ENCODE results near the gene VWA3B.

GRCh38 chr2:98350411-98350810, 263.4 kb downstream of the VWA3B start:
- TF ChIP-seq, protein P1, sequence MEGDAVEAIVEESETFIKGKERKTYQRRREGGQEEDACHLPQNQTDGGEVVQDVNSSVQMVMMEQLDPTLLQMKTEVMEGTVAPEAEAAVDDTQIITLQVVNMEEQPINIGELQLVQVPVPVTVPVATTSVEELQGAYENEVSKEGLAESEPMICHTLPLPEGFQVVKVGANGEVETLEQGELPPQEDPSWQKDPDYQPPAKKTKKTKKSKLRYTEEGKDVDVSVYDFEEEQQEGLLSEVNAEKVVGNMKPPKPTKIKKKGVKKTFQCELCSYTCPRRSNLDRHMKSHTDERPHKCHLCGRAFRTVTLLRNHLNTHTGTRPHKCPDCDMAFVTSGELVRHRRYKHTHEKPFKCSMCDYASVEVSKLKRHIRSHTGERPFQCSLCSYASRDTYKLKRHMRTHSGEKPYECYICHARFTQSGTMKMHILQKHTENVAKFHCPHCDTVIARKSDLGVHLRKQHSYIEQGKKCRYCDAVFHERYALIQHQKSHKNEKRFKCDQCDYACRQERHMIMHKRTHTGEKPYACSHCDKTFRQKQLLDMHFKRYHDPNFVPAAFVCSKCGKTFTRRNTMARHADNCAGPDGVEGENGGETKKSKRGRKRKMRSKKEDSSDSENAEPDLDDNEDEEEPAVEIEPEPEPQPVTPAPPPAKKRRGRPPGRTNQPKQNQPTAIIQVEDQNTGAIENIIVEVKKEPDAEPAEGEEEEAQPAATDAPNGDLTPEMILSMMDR (conservative IDR thresholded peaks at IDR 0.05; ENCODE audit: low read length): no peak
- TF ChIP-seq EZH2phosphoT487 (IDR thresholded peaks at IDR 0.05; ENCODE audit: borderline replicate concordance, low read depth, low read length): no peak
